Bronchial epithelial cell (primary cell): ENCODE measurements around the gene CD247. TPM values are rescaled to one million over a fixed set of nuclear protein-coding genes. Genes with fewer than 3 reads are reported as not detected.

ENCODE experiments used
- DNase-seq: peaks from one replicate; pipeline ENCODE4 v3.0.0-alpha.2; 2010; ENCODE audit warnings: low read depth
- FAIRE-seq: peaks from 2 replicates; lab custom pipeline; 2011; peaks lifted over from hg19 to GRCh38; lab: Jason Lieb, UNC
- H3K27me3 ChIP-seq: 2 replicates; pipeline ENCODE4 v1.5.1; 2011; ENCODE audit warnings: low read length; ENCODE audit not compliant: control insufficient read depth, insufficient read depth
- H3K36me3 ChIP-seq: 2 replicates; pipeline ENCODE4 v1.5.1; 2011; ENCODE audit warnings: low read length; ENCODE audit not compliant: control insufficient read depth, insufficient read depth
- H3K4me3 ChIP-seq: 2 replicates; pipeline ENCODE4 v1.5.1; 2011; ENCODE audit warnings: mild to moderate bottlenecking, low read depth, low read length, control low read depth
- total RNA-seq: library from RNA; depleted of rRNA; stranded (reverse); fragments of >200 nt; gene quantifications from 2 replicates; pipeline ENCODE4 v1.2.1, GENCODE V29; 2014
- TF ChIP-seq, protein P1 (sequence below): IDR thresholded peaks from 2 replicates; pipeline ENCODE4 v1.5.1; 2011; ENCODE audit warnings: mild to moderate bottlenecking, moderate library complexity, low read length, control low read depth, inconsistent platforms; ENCODE audit not compliant: insufficient read depth, severe bottlenecking

Gene CD247
- total RNA-seq, 1 donor from 2014 or later = not detected

DNA sequence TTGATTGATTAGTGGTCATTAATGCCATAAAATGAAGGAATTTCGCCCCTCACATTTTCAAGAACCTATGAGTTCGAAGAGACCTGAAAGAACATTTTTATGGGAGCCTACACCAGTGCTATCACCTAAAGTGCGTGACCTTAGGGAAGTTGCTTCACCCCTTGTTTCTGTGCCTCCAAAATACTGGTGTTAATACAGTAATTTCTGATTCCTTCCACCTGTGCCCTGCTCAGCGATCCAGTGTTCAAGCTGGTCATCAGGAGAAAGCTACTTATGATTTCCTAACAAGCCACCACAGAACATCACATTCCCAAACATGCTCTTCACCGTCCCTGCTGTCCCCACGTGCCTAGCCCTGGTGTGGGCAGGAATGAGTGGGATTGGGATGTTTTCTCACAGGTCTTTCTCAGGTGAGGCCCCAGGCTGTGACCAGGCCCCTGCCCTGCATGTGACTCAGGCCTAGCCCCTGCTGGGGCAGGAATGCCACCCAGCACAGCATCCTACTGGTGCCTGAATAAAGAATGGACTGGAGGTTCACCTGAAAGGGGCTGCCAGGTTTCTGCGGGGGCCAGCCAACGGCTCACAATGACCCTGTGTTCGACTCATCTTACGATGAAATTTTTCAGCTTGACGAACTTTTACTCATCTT lies 60.3 kb downstream of the CD247 start:
- no peaks in the 10 kb centered on the region for H3K27me3 ChIP-seq
- FAIRE-seq (no peak), DNase-seq (no peak)
- no peak overlapping the region for H3K4me3 ChIP-seq
- TF ChIP-seq, protein P1, sequence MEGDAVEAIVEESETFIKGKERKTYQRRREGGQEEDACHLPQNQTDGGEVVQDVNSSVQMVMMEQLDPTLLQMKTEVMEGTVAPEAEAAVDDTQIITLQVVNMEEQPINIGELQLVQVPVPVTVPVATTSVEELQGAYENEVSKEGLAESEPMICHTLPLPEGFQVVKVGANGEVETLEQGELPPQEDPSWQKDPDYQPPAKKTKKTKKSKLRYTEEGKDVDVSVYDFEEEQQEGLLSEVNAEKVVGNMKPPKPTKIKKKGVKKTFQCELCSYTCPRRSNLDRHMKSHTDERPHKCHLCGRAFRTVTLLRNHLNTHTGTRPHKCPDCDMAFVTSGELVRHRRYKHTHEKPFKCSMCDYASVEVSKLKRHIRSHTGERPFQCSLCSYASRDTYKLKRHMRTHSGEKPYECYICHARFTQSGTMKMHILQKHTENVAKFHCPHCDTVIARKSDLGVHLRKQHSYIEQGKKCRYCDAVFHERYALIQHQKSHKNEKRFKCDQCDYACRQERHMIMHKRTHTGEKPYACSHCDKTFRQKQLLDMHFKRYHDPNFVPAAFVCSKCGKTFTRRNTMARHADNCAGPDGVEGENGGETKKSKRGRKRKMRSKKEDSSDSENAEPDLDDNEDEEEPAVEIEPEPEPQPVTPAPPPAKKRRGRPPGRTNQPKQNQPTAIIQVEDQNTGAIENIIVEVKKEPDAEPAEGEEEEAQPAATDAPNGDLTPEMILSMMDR = no peak
- H3K36me3 ChIP-seq = no peaks in the 10 kb centered on the region

DNA sequence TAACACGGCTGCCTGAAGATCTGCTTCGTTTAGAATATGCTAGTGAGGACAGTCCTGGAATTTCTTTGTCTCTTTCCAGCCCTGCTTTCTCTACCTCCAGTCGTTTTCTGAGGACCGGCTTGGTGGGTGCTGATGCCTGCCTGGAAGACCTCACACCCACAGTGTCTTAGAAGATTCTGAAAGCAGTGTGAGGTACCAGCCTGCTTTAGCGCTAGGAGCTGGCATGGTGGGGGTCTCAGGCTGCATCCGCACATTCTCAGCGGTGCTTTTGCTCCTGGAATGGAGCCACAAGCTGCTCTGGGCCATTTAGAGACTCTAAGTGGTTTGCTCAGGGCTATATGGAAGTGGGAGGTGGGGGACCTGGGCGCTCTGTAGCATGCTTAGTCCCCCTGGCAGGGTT lies 61.4 kb downstream of the CD247 start:
- H3K36me3 ChIP-seq = no peaks in the 10 kb centered on the region
- TF ChIP-seq, protein P1 = no peak
- no peak for DNase-seq
- H3K27me3 ChIP-seq = no peaks in the 10 kb centered on the region
- FAIRE-seq = no peak
- no peak overlapping the region for H3K4me3 ChIP-seq

DNA sequence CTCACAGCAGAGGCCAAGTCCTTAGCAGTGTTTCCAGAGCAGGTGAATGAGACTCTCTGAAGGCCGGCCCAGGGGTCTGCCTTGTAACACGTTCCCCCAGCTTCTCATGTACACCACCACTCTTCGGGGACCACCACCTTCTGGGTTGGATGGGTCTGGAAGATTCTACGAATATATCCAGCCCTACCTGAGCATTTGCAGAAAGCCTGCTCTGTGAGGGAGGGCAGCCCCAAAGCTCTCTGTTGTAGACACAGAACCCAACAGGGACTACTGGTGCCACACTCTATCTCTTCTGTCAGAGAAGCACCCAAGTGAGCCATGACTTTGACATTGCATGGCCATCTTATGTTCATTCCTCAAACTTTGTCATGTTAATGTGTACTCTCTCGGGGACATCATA lies 61.8 kb downstream of the CD247 start:
- no peaks in the 10 kb centered on the region for H3K27me3 ChIP-seq
- no peak overlapping the region for H3K4me3 ChIP-seq
- DNase-seq (no peak), FAIRE-seq (no peak)
- TF ChIP-seq, protein P1 = no peak
- H3K36me3 ChIP-seq = no peaks in the 10 kb centered on the region

DNA sequence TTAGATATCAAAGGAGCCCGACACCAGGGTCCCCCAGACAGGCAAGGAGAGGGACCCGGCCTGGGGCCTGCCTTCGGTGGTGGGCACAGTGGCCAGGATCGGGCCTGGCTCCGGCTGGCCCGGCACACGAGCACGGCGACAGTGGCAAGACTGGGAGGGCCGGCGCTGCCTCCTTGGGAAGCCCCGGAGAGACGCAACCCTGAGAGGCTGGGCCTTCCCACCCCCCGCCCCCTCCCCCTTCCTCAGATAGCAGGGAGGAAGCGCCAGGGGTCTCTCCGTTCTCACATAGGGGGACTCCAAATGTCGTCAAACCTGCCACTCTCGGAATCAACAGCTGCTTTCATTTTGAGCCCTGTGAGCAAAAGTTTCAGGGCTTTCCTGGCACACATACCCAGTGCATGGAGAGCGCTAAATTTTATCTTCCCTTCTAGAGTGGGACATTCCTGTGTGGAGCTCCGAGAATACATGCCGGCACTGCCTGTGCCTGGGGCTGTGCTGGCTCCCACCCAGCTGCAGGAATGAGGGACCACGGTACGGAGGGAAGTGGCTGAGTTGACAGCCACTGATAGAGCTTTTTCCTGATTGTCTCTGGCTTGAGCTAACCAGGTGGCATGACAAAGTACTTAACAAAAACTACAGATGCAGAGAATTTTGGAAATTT lies 62.4 kb downstream of the CD247 start:
- FAIRE-seq = no peak
- TF ChIP-seq, protein P1 = no peak
- no peaks in the 10 kb centered on the region for H3K36me3 ChIP-seq
- no peak for DNase-seq
- peak overlapping the region; percentile 74 for H3K4me3 ChIP-seq
- H3K27me3 ChIP-seq = no peaks in the 10 kb centered on the region

DNA sequence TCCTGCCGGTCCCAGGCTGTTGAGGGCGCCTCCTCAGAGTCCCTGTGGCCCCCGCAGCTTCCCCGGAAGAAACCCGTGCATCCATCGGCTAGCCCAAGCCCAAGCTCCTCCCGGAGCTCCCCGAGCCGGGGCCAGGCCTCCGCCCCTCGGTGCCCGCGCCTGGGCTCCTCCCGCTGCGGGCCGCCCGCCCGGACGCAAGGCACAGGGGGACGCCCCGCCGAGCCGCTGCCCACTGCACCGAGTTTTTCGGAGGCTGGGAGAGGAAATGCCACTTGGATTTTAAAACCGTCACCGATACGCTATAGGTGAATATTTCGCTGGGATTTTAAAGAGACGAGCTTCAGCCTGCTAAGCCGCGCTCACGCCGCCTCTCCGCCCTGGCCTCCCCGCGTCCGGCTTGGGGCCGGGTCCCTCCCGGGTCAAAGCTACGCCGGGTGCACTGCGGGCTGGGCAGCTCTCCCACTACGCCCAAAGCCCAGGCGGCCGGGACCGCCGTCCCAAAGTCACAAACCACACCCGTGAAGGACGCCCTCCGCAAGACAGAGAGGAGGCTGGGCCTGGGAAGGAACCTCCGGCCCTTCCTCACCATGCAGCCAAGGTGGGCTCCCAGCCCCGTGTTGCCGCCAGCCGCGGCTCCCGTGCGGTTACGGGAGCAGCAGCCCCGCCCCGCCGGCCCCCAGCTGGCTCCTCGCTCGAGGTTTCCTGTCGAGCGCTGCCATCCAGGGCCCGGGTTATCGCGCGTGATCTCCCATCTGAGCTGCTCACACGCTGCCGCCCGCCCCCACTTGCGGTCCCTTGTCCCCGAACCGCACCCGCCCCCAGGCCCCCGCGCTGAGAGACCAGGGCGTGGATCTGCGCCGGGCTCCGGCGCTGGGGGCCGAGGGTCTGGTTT lies 63.2 kb downstream of the CD247 start:
- no peak for FAIRE-seq
- DNase-seq = no peak

More for the DNA sequence above, 63.2 kb downstream of the CD247 start:
- TF ChIP-seq, protein P1 = no peak
- Histone ChIP-seq H3K36me3 (no peaks in the 10 kb centered on the region), H3K4me3 (peak overlapping the region; percentile 74), H3K27me3 (no peaks in the 10 kb centered on the region)
